Smooth muscle cell (in vitro differentiated cells): ENCODE measurements around the gene EIF2S2. TPM values are rescaled to one million over a fixed set of nuclear protein-coding genes. Genes with fewer than 3 reads are reported as not detected.
"Not testable (repeated sequence)": the region's sequence is repeated elsewhere in the genome, so short reads cannot be mapped to it uniquely, and the experiment has no call there.

Experiments
- DNase-seq: peaks from one replicate; lab custom pipeline; 2025; ENCODE audit not compliant: unreplicated experiment; lab: John Stamatoyannopoulos, UW
- H2AFZ ChIP-seq: fragments of 200-600 bp; sonication (generic); 2 replicates; pipeline ENCODE4 v1.6.0; 2016; ENCODE audit warnings: antibody characterized with exemption, low read depth, mild to moderate bottlenecking
- H3F3A ChIP-seq: fragments of 200-600 bp; sonication (generic); 2 replicates; pipeline ENCODE4 v1.6.0; 2017; ENCODE audit warnings: antibody characterized with exemption, low read depth
- H3K27ac ChIP-seq: fragments of 200-600 bp; sonication (generic); 2 replicates; pipeline ENCODE4 v1.5.1; 2016; ENCODE audit warnings: low read depth, mild to moderate bottlenecking
- H3K27me3 ChIP-seq: fragments of 200-600 bp; sonication (generic); 2 replicates; pipeline ENCODE4 v1.6.1; 2016; ENCODE audit warnings: low read depth, mild to moderate bottlenecking
- H3K36me3 ChIP-seq: fragments of 200-600 bp; sonication (generic); 2 replicates; pipeline ENCODE4 v1.5.1; 2016; ENCODE audit warnings: low read depth
- H3K4me1 ChIP-seq: fragments of 200-600 bp; sonication (generic); 2 replicates; pipeline ENCODE4 v1.5.1; 2016; ENCODE audit warnings: low read depth
- H3K4me2 ChIP-seq: fragments of 200-600 bp; sonication (generic); 2 replicates; pipeline ENCODE4 v1.6.0; 2016; ENCODE audit warnings: mild to moderate bottlenecking
- H3K4me3 ChIP-seq: fragments of 200-600 bp; sonication (generic); 2 replicates; pipeline ENCODE4 v1.5.1; 2016; ENCODE audit warnings: mild to moderate bottlenecking
- H3K79me2 ChIP-seq: fragments of 200-600 bp; sonication (generic); 2 replicates; pipeline ENCODE4 v1.6.0; 2016; ENCODE audit warnings: low read depth, mild to moderate bottlenecking
- H3K9ac ChIP-seq: fragments of 200-600 bp; sonication (generic); 2 replicates; pipeline ENCODE4 v1.6.0; 2016; ENCODE audit warnings: low read depth
- H3K9me3 ChIP-seq: fragments of 200-600 bp; sonication (generic); replicated peaks from 2 replicates; pipeline ENCODE4 v1.5.1; 2016; ENCODE audit warnings: low read depth
- H4K20me1 ChIP-seq: fragments of 200-600 bp; sonication (generic); 2 replicates; pipeline ENCODE4 v1.6.0; 2016; ENCODE audit warnings: low read depth
- WGBS: methylation state at CpG from one replicate; pipeline ENCODE4 v1.1.7; 2016; ENCODE audit warnings: low lambda C conversion rate; 5-methylcytosine and 5-hydroxymethylcytosine counted together
- polyA plus RNA-seq: library from polyadenylated mRNA; unstranded; fragments of >200 nt; fragmentation: Nextera tagmentation; extraction: Ambion mirVana; gene quantifications from 2 replicates; pipeline ENCODE4 v1.2.1, GENCODE V29; 2016
- total RNA-seq: library from RNA; depleted of rRNA; stranded (reverse); fragments of >200 nt; gene quantifications from 2 replicates; pipeline ENCODE4 v1.2.3, GENCODE V29; 2014
- TF ChIP-seq, protein P1 (sequence below): fragments of 200-600 bp; sonication (generic); IDR thresholded peaks from 2 replicates; pipeline ENCODE4 v1.5.1; 2017; ENCODE audit warnings: borderline replicate concordance, mild to moderate bottlenecking, antibody characterized with exemption; ENCODE audit not compliant: insufficient read depth, poor library complexity, severe bottlenecking

EIF2S2 gene
- total and polyA plus RNA-seq, 2 experiments from 2014 or later, result 38.6 to 69.8 TPM

DNA sequence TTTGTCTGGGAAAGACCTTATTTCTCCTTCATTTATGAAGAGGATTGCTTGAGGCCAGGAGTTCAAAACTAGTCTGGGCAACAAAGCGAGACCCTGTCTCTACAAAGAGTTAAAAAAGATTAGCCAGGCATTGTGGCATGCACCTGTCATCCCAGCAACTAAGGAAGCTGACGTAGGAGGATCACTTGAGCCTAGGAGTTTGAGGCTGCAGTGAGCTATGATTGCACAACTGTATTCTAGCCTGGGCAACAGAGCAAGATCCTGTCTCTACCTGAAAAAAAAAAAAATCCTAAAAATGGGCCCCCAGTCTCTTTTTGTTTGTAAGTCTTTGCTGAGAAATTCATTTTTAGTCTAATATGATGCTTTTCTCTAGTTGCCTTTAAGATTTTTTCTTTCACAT, 29.2 kb upstream of the EIF2S2 start:
- Histone ChIP-seq H3K4me2 (no peak overlapping the region), H3K9ac (no peak overlapping the region), H3F3A (no peaks in the 10 kb centered on the region), H3K27ac (no peak overlapping the region), H3K9me3 (no peaks in the 10 kb centered on the region), H3K4me1 (no peaks in the 10 kb centered on the region), H2AFZ (no peak overlapping the region), H3K36me3 (no peaks in the 10 kb centered on the region), H3K4me3 (no peak overlapping the region), H4K20me1 (no peaks in the 10 kb centered on the region), H3K79me2 (no peaks in the 10 kb centered on the region), H3K27me3 (no peaks in the 10 kb centered on the region)
- 80% methylated on average over 2 of the region's 2 CpGs for WGBS
- DNase-seq, result no peak
- TF ChIP-seq, protein P1, sequence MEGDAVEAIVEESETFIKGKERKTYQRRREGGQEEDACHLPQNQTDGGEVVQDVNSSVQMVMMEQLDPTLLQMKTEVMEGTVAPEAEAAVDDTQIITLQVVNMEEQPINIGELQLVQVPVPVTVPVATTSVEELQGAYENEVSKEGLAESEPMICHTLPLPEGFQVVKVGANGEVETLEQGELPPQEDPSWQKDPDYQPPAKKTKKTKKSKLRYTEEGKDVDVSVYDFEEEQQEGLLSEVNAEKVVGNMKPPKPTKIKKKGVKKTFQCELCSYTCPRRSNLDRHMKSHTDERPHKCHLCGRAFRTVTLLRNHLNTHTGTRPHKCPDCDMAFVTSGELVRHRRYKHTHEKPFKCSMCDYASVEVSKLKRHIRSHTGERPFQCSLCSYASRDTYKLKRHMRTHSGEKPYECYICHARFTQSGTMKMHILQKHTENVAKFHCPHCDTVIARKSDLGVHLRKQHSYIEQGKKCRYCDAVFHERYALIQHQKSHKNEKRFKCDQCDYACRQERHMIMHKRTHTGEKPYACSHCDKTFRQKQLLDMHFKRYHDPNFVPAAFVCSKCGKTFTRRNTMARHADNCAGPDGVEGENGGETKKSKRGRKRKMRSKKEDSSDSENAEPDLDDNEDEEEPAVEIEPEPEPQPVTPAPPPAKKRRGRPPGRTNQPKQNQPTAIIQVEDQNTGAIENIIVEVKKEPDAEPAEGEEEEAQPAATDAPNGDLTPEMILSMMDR, result no peak

DNA sequence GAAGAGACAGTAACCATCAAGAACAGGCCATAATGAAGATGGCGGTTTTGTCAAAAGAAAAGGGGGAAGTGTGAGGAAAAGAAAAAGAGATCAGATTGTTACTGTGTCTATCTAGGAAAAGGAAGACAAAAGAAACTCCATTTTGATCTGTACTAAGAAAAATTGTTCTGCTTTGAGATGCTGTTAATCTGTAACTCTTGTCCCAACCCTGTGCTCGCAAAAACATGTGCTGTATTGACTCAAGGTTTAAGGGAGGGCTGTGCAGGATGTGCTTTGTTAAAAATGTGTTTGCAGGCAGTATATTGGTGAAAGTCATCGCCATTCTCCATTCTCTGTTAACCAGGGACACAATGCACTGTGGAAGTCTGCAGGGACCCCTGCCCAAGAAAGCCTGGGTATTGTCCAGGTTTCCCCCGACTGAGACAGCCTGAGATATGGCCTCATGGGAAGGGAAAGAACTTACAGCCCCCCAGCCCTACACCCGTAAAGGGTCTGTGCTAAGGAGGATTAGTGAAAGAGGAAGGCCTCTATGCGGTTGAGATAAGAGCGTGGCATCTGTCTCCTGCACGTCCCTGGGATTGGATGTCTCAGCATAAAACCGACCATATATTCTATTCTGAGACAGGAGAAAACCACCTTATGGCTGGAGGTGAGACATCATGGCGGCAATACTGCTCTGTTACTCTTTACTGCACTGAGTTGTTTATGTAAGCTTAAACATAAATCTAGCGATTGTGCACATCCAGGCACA, 23.7 kb upstream of the EIF2S2 start:
- WGBS, result 57% methylated on average over 11 of the region's 11 CpGs
- not testable (repeated sequence) for H3K27me3 ChIP-seq

DNA sequence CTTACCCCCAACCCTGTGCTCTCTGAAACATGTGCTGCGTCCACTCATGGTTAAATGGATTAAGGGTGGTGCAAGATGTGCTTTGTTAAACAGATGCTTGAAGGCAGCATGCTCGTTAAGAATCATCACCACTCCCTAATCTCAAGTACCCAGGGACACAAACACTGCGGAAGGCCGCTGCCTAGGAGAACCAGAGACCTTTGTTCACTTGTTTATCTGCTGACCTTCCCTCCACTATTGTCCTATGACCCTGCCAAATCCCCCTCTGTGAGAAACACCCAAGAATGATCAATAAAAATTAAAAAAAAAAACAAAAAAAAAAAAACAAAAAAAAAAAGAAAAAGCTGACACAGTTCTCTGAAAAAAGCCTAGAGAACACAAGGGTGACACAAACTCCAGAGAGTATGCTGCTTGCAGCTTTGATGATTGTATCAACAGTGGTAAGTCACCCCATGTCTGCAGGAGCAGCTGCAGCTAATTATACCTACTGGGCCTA, 21.4 kb upstream of the EIF2S2 start:
- 53% methylated on average over 2 of the region's 4 CpGs for WGBS
- not testable (repeated sequence) for H3K4me2 ChIP-seq, H3K27me3 ChIP-seq, DNase-seq, H3K79me2 ChIP-seq, H3K9me3 ChIP-seq, H3K36me3 ChIP-seq, H3K27ac ChIP-seq, H4K20me1 ChIP-seq, H3K4me1 ChIP-seq, H3K9ac ChIP-seq, H3F3A ChIP-seq, H3K4me3 ChIP-seq, H2AFZ ChIP-seq

More for the DNA sequence above, 23.7 kb upstream of the EIF2S2 start:
- not testable (repeated sequence) for H3K4me3 ChIP-seq, DNase-seq, H3K4me2 ChIP-seq, H4K20me1 ChIP-seq, H3K4me1 ChIP-seq, H3K9ac ChIP-seq, H2AFZ ChIP-seq, H3K9me3 ChIP-seq, H3K27ac ChIP-seq, H3F3A ChIP-seq, H3K36me3 ChIP-seq, H3K79me2 ChIP-seq

- not testable (repeated sequence) for H3K4me1 ChIP-seq, H3K79me2 ChIP-seq, H3K27me3 ChIP-seq, H3K9me3 ChIP-seq, H3K4me2 ChIP-seq, H4K20me1 ChIP-seq, DNase-seq, H3K4me3 ChIP-seq, H3K9ac ChIP-seq, H3K27ac ChIP-seq, H3K36me3 ChIP-seq, H3F3A ChIP-seq, H2AFZ ChIP-seq
- WGBS, result 98% methylated on average over 16 of the region's 21 CpGs
Observed at GRCh38 chr20:34132943-34133342, 20.9 kb upstream of the EIF2S2 start.

DNA sequence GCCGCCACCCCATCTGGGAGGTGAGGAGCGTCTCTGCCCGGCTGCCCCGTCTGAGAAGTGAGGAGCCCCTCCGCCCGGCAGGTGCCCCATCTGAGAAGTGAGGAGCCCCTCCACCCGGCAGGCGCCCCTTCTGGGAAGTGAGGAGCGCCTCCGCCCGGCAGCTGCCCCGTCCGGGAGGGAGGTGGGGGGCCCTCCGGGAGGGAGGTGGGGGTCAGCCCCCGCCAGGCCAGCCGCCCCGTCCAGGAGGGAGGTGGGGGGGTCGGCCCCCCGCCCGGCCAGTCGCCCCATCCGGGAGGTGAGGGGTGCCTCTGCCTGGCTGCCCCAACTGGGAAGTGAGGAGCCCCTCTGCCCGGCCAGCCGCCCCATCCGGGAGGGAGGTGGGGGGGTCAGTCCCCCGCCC, 20.4 kb upstream of the EIF2S2 start:
- not testable (repeated sequence) for H3F3A ChIP-seq, H3K9me3 ChIP-seq, H3K27ac ChIP-seq, H3K4me3 ChIP-seq, H3K27me3 ChIP-seq, H3K9ac ChIP-seq, H3K4me1 ChIP-seq, H3K79me2 ChIP-seq, H4K20me1 ChIP-seq, H3K36me3 ChIP-seq, H3K4me2 ChIP-seq, DNase-seq, H2AFZ ChIP-seq
- 90% methylated on average over 2 of the region's 26 CpGs for WGBS
